BLaER1 (cell line): ENCODE results near the gene CMTR2.

Experiments used
- H3K27ac ChIP-seq: shearing (Covaris generic); formaldehyde crosslinking; 2 replicates; pipeline ENCODE4 v1.8.1; 2022
- H3K27me3 ChIP-seq: shearing (Covaris generic); formaldehyde crosslinking; 2 replicates; pipeline ENCODE4 v1.8.1; 2022
- H3K36me3 ChIP-seq: shearing (Covaris generic); formaldehyde crosslinking; 2 replicates; pipeline ENCODE4 v1.8.1; 2022
- H3K4me1 ChIP-seq: shearing (Covaris generic); formaldehyde crosslinking; 2 replicates; pipeline ENCODE4 v1.8.1; 2022
- H3K4me2 ChIP-seq: shearing (Covaris generic); formaldehyde crosslinking; 2 replicates; pipeline ENCODE4 v1.8.1; 2022
- H3K4me3 ChIP-seq: shearing (Covaris generic); formaldehyde crosslinking; 2 replicates; pipeline ENCODE4 v1.8.1; 2022
- H3K9ac ChIP-seq: shearing (Covaris generic); formaldehyde crosslinking; 2 replicates; pipeline ENCODE4 v1.8.1; 2022
- H3K9me3 ChIP-seq: shearing (Covaris generic); formaldehyde crosslinking; 2 replicates; pipeline ENCODE4 v1.8.1; 2022
- H4K20me1 ChIP-seq: shearing (Covaris generic); formaldehyde crosslinking; 2 replicates; pipeline ENCODE4 v1.8.1; 2022
- Cebpa-rat ChIP-seq: shearing (Covaris generic); IDR thresholded peaks from 2 replicates; pipeline ENCODE4 v1.8.1; 2022

Gene CMTR2

GRCh38 chr16:71287454-71287853 is 1.7 kb downstream of the CMTR2 start:
- H3K27ac ChIP-seq, result no peak overlapping the region
- no peak for TF ChIP-seq Cebpa-rat
- H3K27me3 ChIP-seq, result no peaks in the 10 kb centered on the region
- H3K4me1 ChIP-seq, result peaks cover 33% of the 10 kb centered on the region
- peaks cover 23% of the 10 kb centered on the region for H3K9me3 ChIP-seq
- H3K9ac ChIP-seq, result no peak overlapping the region
- no peak overlapping the region for H3K4me3 ChIP-seq
- peak overlapping the region; percentile 79 for H3K4me2 ChIP-seq
- H3K36me3 ChIP-seq, result peaks cover 50% of the 10 kb centered on the region
- peaks cover 24% of the 10 kb centered on the region for H4K20me1 ChIP-seq

- no peak overlapping the region for H3K4me3 ChIP-seq
- no peak overlapping the region for H3K27ac ChIP-seq
- H3K27me3 ChIP-seq, result no peaks in the 10 kb centered on the region
- no peak for TF ChIP-seq Cebpa-rat
- H3K4me1 ChIP-seq, result peaks cover 22% of the 10 kb centered on the region
- H3K36me3 ChIP-seq, result peaks cover 50% of the 10 kb centered on the region
- no peak overlapping the region for H3K9ac ChIP-seq
- H3K4me2 ChIP-seq, result no peak overlapping the region
- peaks cover 23% of the 10 kb centered on the region for H3K9me3 ChIP-seq
- H4K20me1 ChIP-seq, result peaks cover 26% of the 10 kb centered on the region
Observed at GRCh38 chr16:71283612-71284011, 5.6 kb downstream of the CMTR2 start.

- Histone ChIP-seq H3K9me3 (peaks cover 23% of the 10 kb centered on the region), H3K4me2 (no peak overlapping the region), H3K4me1 (peaks cover 15% of the 10 kb centered on the region), H3K4me3 (no peak overlapping the region), H3K27ac (no peak overlapping the region), H3K27me3 (no peaks in the 10 kb centered on the region), H3K36me3 (peaks cover 50% of the 10 kb centered on the region), H4K20me1 (peaks cover 26% of the 10 kb centered on the region), H3K9ac (no peak overlapping the region)
- no peak for TF ChIP-seq Cebpa-rat
Observed at GRCh38 chr16:71282943-71283342, 6.3 kb downstream of the CMTR2 start.

DNA sequence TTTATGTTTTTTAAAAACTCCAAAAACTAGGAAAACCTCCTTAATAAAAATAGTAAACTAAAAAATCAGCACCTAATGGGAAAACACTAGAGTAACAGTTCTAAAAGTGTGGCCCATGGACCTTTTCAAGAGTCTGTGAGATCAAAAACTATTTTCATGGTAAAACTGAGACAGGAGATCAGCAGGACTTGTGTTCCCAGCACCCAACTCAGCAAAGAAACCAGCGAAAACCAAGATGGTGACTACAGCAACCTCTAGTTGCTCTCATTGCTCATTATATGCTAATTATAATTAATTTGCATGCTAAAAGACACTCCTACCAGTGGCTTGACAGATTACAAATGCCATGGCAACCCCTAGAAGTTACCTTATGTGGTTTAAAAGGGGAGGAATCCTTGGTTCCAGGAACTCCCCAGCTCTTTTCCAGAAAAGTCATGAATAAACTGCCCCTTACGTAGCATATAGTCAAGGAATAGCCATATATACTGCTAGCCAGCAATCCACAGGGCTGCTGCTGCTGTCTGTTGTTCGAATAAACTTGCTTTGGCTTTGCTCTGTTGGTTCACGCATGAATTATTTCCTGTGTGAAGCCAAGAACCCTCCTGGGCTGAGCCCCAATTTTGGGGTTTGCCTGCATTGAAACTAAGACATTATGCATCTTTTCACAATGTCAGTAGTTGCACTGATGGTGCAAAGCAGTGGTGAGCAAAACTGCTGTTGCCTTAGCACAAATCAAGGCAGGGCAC is 12.4 kb downstream of the CMTR2 start:
- Histone ChIP-seq H3K4me2 (no peak overlapping the region), H3K36me3 (no peaks in the 10 kb centered on the region), H3K27ac (no peak overlapping the region), H3K9ac (no peak overlapping the region), H3K4me3 (no peak overlapping the region), H3K27me3 (no peaks in the 10 kb centered on the region), H4K20me1 (no peaks in the 10 kb centered on the region; the same call in 1 of the 2 replicates), H3K4me1 (no peaks in the 10 kb centered on the region), H3K9me3 (peaks cover 29% of the 10 kb centered on the region)
- TF ChIP-seq Cebpa-rat, result no peak

DNA sequence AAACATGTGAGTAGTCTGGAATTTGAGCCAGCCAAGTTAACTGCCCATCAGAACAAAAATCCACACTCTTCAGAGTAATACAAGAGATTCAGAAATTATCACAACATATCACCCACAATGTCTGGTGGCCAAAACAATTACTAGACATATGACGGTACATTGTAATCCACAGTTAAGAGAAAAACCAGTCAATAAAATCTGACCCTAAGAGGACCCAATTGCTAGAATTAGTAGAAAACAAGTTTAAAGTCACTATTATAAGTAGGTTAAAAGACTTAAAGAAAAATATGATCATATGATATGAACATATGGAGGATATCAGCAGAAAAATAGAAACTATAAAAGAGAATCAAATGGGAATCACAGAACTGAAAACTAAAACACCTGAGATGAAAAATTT is 15.8 kb downstream of the CMTR2 start:
- no peaks in the 10 kb centered on the region for H3K27me3 ChIP-seq
- H3K9me3 ChIP-seq, result peaks cover 29% of the 10 kb centered on the region
- no peaks in the 10 kb centered on the region for H3K36me3 ChIP-seq
- H3K27ac ChIP-seq, result no peak overlapping the region
- no peaks in the 10 kb centered on the region for H4K20me1 ChIP-seq
- H3K9ac ChIP-seq, result no peak overlapping the region
- H3K4me3 ChIP-seq, result no peak overlapping the region
- TF ChIP-seq Cebpa-rat, result no peak
- no peak overlapping the region for H3K4me2 ChIP-seq
- no peaks in the 10 kb centered on the region for H3K4me1 ChIP-seq

DNA sequence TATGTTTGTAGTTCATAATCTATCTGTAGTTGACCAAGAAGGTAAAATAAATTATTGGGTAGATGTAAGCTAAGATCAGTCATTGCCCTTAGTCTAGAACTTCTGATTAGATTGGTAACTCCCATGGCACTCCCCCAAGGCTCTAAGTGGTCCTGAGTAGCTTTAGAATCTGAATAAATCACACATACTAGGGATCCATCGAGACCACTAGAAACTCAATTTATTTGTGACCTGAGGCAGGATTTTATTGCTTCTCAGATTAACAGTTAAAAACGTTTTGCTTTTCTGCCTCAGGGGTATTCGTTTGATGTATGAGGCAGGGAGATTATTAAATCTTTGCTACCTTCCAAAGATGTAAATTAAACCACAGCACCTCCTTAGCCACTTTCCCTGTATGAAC is 24.9 kb downstream of the CMTR2 start:
- no peak overlapping the region for H3K4me2 ChIP-seq
- H3K9ac ChIP-seq, result no peak overlapping the region
- H3K27me3 ChIP-seq, result no peaks in the 10 kb centered on the region
- no peak overlapping the region for H3K27ac ChIP-seq
- H3K4me3 ChIP-seq, result no peak overlapping the region
- TF ChIP-seq Cebpa-rat, result no peak
- no peaks in the 10 kb centered on the region for H4K20me1 ChIP-seq
- H3K9me3 ChIP-seq, result no peaks in the 10 kb centered on the region
- no peaks in the 10 kb centered on the region for H3K36me3 ChIP-seq
- peaks cover 9% of the 10 kb centered on the region; the same call in 1 of the 2 replicates for H3K4me1 ChIP-seq

- no peak overlapping the region for H3K4me3 ChIP-seq
- H3K4me2 ChIP-seq, result no peak overlapping the region
- peaks cover 14% of the 10 kb centered on the region; the same call in 1 of the 2 replicates for H3K4me1 ChIP-seq
- H4K20me1 ChIP-seq, result no peaks in the 10 kb centered on the region
- H3K27me3 ChIP-seq, result no peaks in the 10 kb centered on the region
- H3K27ac ChIP-seq, result no peak overlapping the region
- no peaks in the 10 kb centered on the region for H3K36me3 ChIP-seq
- no peak overlapping the region for H3K9ac ChIP-seq
- TF ChIP-seq Cebpa-rat, result no peak
- H3K9me3 ChIP-seq, result no peaks in the 10 kb centered on the region
Observed at GRCh38 chr16:71263582-71263981, 25.6 kb downstream of the CMTR2 start.

- H3K4me2 ChIP-seq, result no peak overlapping the region
- no peak for TF ChIP-seq Cebpa-rat
- H3K9ac ChIP-seq, result no peak overlapping the region
- no peaks in the 10 kb centered on the region for H3K36me3 ChIP-seq
- no peak overlapping the region for H3K27ac ChIP-seq
- H3K27me3 ChIP-seq, result no peaks in the 10 kb centered on the region
- H3K4me3 ChIP-seq, result no peak overlapping the region
- no peaks in the 10 kb centered on the region for H3K9me3 ChIP-seq
- peaks cover 14% of the 10 kb centered on the region; the same call in 1 of the 2 replicates for H3K4me1 ChIP-seq
- H4K20me1 ChIP-seq, result no peaks in the 10 kb centered on the region
Observed at GRCh38 chr16:71262391-71262790, 26.8 kb downstream of the CMTR2 start.

DNA sequence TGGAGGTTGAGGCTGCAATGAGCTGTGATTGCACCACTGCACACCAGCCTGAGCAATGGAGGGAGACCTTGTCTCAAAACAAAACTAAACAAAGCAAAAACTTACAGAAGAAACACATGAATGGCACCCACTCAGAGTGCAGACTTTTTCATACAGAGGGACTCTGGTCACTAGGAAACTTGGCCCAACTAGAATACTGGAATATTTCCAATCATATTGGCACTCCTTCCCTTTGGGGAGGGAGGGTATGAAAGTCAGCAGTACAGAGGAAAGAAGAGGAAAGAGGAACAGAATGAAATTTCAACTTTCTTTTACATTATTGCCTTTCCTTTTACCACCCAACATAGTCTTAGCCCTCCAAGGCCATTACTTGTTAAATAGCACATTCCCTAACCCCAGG is 28.2 kb downstream of the CMTR2 start:
- Histone ChIP-seq H3K27ac (no peak overlapping the region), H3K4me2 (no peak overlapping the region), H3K4me1 (peaks cover 16% of the 10 kb centered on the region), H3K36me3 (no peaks in the 10 kb centered on the region), H3K27me3 (no peaks in the 10 kb centered on the region), H4K20me1 (no peaks in the 10 kb centered on the region), H3K4me3 (no peak overlapping the region), H3K9ac (no peak overlapping the region), H3K9me3 (no peaks in the 10 kb centered on the region)
- no peak for TF ChIP-seq Cebpa-rat

GRCh38 chr16:71259086-71259485 is 30.1 kb downstream of the CMTR2 start:
- no peaks in the 10 kb centered on the region for H3K36me3 ChIP-seq
- no peaks in the 10 kb centered on the region for H3K9me3 ChIP-seq
- no peak overlapping the region for H3K27ac ChIP-seq
- H3K4me2 ChIP-seq, result peak overlapping the region; percentile 2; the same call in 1 of the 2 replicates
- no peak overlapping the region for H3K9ac ChIP-seq
- H3K4me1 ChIP-seq, result peaks cover 33% of the 10 kb centered on the region
- no peak for TF ChIP-seq Cebpa-rat
- no peaks in the 10 kb centered on the region for H3K27me3 ChIP-seq
- H4K20me1 ChIP-seq, result no peaks in the 10 kb centered on the region
- H3K4me3 ChIP-seq, result no peak overlapping the region

- Histone ChIP-seq H3K36me3 (no peaks in the 10 kb centered on the region), H3K9ac (no peak overlapping the region), H3K9me3 (no peaks in the 10 kb centered on the region), H3K4me2 (no peak overlapping the region), H3K4me1 (peaks cover 33% of the 10 kb centered on the region), H4K20me1 (no peaks in the 10 kb centered on the region), H3K27me3 (no peaks in the 10 kb centered on the region), H3K4me3 (no peak overlapping the region), H3K27ac (no peak overlapping the region)
- no peak for TF ChIP-seq Cebpa-rat
Observed at GRCh38 chr16:71258372-71258771, 30.8 kb downstream of the CMTR2 start.
